GM12801 (cell line): ENCODE data around the gene CFAP20DC.

Source experiments
- TF ChIP-seq, protein P1 (sequence below): IDR thresholded peaks from one replicate; pipeline ENCODE4 v1.5.1; 2011; ENCODE audit warnings: control low read depth; ENCODE audit not compliant: insufficient read length; ENCODE audit errors: extremely low read depth

Gene CFAP20DC

DNA sequence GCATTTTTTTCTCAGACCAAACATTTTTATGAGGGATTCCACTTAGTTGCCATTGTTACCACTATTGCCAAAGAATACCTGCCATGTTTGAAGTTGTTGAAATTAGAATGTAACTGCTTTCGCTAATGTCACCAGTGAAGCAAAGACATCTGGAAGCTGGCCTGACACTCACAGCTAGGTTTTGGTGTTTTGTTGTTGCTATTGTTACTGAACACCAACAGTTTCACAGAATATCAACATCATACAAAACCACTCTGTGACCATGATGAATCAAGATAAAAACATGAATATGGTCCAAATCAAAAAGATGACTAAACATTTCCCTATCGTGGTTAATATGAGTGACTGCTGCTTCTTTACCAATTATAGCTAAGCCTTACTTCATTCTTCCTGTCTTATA is 6.9 kb upstream of the CFAP20DC start:
- TF ChIP-seq, protein P1, sequence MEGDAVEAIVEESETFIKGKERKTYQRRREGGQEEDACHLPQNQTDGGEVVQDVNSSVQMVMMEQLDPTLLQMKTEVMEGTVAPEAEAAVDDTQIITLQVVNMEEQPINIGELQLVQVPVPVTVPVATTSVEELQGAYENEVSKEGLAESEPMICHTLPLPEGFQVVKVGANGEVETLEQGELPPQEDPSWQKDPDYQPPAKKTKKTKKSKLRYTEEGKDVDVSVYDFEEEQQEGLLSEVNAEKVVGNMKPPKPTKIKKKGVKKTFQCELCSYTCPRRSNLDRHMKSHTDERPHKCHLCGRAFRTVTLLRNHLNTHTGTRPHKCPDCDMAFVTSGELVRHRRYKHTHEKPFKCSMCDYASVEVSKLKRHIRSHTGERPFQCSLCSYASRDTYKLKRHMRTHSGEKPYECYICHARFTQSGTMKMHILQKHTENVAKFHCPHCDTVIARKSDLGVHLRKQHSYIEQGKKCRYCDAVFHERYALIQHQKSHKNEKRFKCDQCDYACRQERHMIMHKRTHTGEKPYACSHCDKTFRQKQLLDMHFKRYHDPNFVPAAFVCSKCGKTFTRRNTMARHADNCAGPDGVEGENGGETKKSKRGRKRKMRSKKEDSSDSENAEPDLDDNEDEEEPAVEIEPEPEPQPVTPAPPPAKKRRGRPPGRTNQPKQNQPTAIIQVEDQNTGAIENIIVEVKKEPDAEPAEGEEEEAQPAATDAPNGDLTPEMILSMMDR: no peak

DNA sequence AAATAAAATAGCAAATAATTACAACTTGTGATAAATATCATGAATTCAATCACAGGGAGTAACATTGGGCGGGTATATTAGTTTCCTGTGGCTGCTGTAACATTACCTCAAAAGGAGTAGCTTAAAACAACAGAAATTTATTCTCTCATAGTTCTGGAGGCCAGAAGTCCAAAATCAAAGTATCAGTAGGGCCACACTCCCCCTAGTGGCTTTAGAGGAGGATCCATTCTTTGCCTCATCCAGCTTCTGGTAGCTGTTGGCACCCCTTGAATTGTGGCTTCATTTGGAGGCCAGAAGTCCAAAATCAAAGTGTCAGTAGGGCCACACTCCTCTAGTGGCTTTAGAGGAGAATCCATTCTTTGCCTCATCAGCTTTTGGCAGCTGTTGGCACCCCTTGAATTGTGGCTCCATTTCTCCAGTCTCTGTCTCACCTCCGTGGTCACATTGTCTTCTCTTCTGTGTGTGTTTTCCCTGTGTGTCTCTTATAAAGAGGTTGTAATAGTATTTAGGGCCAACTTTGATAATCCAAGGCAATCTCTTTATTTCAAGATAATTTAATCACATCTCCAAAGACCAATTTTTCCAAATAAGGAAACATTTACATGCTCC is 3.1 kb upstream of the CFAP20DC start:
- TF ChIP-seq, protein P1: no peak

DNA sequence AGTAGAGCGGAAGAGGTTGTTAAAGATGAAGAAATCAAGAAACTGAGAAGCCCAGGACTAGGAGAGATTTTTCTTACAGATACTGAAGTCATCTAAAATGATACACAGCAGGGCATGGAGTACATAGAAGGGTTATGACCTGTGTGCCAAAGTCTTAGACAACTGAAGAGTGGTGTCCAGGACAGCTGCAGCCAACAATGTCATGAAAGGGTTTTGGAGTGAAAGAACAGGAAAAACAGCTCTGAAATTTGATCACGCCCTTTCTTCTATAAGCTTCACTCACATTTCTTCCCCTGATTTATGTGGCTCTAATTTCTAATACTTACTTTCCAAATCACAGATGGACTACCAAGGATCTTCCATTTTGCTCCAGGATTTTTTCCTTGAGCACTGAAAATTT is 3.0 kb downstream of the CFAP20DC start:
- TF ChIP-seq, protein P1: no peak

DNA sequence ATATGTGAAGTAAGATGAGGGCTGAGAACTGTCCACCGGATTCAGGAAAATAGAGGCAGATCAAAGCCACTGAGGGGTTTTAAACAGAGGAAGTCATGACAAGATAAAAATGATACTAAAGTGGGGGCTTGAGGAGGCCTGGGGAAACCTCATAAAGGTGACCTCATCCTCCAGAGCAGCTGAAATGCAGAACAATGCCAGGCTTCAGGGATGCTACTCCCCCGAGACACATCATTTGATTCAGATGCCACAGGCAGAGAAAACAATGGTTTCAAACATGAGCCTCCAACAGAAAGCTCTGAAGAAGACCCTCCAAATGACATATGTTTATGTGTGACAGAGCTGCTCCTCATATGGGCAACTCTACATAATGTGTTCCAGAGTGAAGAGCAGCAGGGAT is 6.4 kb downstream of the CFAP20DC start:
- TF ChIP-seq, protein P1: no peak

DNA sequence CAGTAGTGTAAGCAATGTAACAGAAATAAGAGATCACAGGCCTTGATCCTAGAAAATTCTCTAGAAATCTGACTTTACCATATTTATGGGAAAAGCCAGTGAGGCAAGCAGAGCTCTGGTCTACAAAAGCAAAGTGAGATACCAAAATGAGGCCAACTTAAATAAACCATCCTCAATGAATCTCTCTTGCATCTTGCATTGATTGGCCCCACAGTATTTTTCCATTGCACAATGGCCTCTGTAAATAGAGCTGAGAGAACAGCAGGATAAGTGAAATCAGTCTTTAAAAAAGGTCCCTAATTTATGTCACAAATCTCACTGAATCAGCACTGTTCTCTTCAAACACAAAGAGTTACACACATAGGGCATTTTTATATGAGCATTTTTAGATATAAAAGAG is 8.9 kb downstream of the CFAP20DC start:
- TF ChIP-seq, protein P1: no peak

DNA sequence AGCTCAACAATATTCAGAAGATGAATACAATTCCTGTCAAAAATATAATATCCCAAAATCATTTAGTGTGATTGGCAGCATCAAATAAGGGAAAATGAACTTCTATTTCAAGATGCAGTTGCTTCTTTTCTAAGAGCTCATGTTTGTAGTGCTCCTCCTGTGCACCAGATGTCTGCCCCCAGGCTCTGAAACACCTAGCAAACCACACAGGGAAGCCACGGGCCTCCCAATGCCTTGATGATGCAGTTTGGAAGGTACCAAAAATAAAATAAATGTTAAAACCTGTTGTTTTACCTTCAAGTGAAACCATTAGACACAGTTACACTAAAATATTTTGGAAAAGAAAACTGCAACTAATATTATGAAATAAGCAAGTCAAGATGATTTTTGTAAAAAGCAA is 22.2 kb downstream of the CFAP20DC start:
- TF ChIP-seq, protein P1: no peak

DNA sequence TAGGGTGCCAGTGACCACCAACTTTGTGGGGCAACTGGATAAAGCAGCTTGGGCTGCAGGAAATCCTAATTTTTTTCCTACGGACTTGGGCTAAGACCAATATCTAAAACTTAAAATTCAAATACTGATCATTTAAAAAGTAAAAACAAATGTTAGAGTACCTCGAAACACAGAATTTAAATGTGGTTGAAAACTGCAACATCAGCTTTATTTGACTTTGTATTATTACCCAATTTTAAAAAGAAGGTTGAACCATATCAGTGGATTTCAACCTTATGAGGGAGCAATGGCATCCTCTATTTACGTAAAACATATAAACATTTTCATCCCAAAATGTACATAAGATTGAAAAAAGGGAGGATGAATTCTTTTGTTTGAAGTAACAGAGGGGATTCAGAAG is 26.2 kb downstream of the CFAP20DC start:
- TF ChIP-seq, protein P1: no peak
